IPS-15b (cell line): ENCODE measurements around the gene WDR27.
"Not testable (repeated sequence)": the region's sequence is repeated elsewhere in the genome, so short reads cannot be mapped to it uniquely, and the experiment has no call there.

Source experiments
- H3K27me3 ChIP-seq: one replicate; pipeline ENCODE4 v1.6.1; 2013; ENCODE audit warnings: low read length; ENCODE audit not compliant: control insufficient read depth, insufficient read depth
- H3K36me3 ChIP-seq: one replicate; pipeline ENCODE4 v1.6.1; 2013; ENCODE audit warnings: low read length; ENCODE audit not compliant: control insufficient read depth, insufficient read depth
- H3K4me1 ChIP-seq: one replicate; pipeline ENCODE4 v1.6.1; 2013; ENCODE audit warnings: mild to moderate bottlenecking, low read length; ENCODE audit not compliant: control insufficient read depth, insufficient read depth
- H3K4me3 ChIP-seq: one replicate; pipeline ENCODE4 v1.5.1; 2013; ENCODE audit warnings: low read depth, low read length
- H3K9ac ChIP-seq: one replicate; pipeline ENCODE4 v1.6.1; 2013; ENCODE audit warnings: low read depth, mild to moderate bottlenecking, low read length
- H3K9me3 ChIP-seq: one replicate; pipeline ENCODE4 v1.6.1; 2013; ENCODE audit warnings: mild to moderate bottlenecking, low read length; ENCODE audit not compliant: control insufficient read depth, insufficient read depth

Gene WDR27

DNA sequence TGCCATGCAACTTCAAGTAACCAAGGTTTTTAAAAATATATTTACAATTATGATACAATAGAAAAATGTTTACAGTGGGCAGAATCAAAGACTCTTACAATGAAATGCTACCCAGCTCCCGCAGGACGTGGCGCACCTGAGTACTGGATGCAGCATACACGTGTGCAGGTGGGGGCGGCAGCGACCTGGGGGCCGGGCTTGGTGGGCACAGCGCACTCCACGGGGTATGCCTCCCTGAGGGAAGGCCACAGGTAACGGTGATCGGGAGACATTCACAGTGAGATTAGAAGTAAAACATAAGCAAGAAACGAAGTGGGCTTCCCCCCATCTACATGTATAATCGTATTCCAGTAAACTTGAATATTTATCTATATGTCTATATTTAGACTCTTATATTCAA, 54.2 kb downstream of the WDR27 start:
- no peak overlapping the region for H3K4me3 ChIP-seq
- H3K9me3 ChIP-seq = no peaks in the 10 kb centered on the region
- H3K27me3 ChIP-seq = no peaks in the 10 kb centered on the region
- H3K4me1 ChIP-seq = no peaks in the 10 kb centered on the region
- peaks cover 13% of the 10 kb centered on the region for H3K36me3 ChIP-seq
- no peak overlapping the region for H3K9ac ChIP-seq

DNA sequence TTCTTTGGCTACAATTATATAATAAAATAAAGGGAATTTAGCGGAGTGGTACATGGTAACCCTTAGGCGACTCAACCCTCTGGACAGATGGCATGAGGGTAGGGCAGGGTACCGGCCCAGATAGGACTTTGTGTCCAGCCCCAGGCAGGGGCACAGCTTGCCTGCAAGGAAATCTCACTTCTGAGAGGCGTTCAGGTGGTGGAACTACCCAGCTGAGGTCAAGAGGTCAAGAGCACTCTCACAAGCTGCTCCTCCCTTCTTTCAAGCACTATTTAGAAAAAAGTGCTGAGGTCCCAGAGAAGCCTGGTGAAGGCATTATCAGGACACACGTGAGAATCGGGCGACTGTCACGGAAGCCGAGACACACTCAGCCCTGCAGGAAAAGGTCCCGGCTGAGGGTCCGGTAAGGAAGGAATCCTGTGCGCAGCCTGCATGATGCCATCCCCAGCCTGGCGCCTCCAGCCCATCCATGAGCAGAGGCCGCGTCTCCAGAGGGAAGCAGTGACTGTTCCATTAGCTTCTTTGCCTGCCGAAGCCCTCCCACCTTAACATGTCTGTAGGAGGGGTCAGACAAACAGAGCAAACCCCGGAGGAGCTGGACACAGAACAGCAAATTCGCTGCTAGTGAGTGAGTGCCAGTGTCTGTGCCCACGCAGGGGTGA, 54.8 kb downstream of the WDR27 start:
- Histone ChIP-seq H3K9me3 (no peaks in the 10 kb centered on the region), H3K9ac (no peak overlapping the region), H3K4me3 (no peak overlapping the region), H3K4me1 (no peaks in the 10 kb centered on the region), H3K36me3 (peaks cover 13% of the 10 kb centered on the region), H3K27me3 (no peaks in the 10 kb centered on the region)

DNA sequence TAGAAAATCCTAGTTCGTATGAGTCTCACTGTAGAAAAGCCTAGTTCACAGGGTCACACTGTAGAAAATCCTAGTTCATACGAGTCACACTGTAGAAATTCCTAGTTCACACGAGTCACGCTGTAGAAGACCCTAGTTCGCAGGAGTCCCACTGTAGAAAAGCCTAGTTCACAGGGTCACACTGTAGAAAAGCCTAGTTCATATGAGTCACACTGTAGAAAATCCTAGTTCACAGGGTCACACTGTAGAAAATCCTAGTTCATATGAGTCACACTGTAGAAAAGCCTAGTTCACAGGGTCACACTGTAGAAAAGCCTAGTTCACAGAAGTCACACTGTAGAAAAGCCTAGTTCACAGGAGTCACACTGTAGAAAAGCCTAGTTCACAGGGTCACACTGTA, 56.4 kb downstream of the WDR27 start:
- H3K4me1 ChIP-seq, H3K9ac ChIP-seq, H3K9me3 ChIP-seq, H3K27me3 ChIP-seq, H3K4me3 ChIP-seq: not testable (repeated sequence)
- peaks cover 11% of the 10 kb centered on the region for H3K36me3 ChIP-seq

GRCh38 chr6:169643521-169643920, 58.3 kb downstream of the WDR27 start:
- no peaks in the 10 kb centered on the region for H3K9me3 ChIP-seq

DNA sequence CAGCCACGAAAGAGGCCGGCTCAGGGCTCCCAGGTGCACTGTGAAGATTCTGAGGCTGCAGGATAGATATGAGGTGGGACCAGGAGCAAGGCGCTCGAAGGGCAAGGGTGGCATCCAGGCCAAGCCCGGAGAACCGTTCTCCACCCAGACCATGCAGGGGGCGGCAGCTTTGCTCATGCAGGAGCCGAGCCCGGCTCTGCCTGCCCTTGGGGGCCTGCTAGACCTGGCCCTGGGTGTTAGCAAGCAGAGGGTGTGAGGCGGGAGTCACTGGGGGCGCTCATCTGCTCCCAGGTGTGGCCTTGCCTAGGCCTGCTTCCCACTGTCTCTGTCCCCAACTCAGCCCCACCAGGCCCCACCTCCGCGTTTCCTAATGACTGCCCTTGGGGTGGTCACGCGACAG, 59.4 kb downstream of the WDR27 start:
- no peak overlapping the region for H3K9ac ChIP-seq
- H3K27me3 ChIP-seq = no peaks in the 10 kb centered on the region
- peaks cover 11% of the 10 kb centered on the region for H3K36me3 ChIP-seq
- H3K4me3 ChIP-seq = no peak overlapping the region
- H3K9me3 ChIP-seq = no peaks in the 10 kb centered on the region
- H3K4me1 ChIP-seq = no peaks in the 10 kb centered on the region

More at GRCh38 chr6:169643521-169643920, 58.3 kb downstream of the WDR27 start:
- Histone ChIP-seq H3K9ac (no peak overlapping the region), H3K27me3 (no peaks in the 10 kb centered on the region), H3K4me1 (no peaks in the 10 kb centered on the region), H3K36me3 (peaks cover 11% of the 10 kb centered on the region), H3K4me3 (no peak overlapping the region)

- Histone ChIP-seq H3K36me3 (peaks cover 15% of the 10 kb centered on the region), H3K9ac (no peak overlapping the region), H3K27me3 (no peaks in the 10 kb centered on the region), H3K9me3 (no peaks in the 10 kb centered on the region), H3K4me1 (no peaks in the 10 kb centered on the region), H3K4me3 (no peak overlapping the region)
These were observed 60.3 kb downstream of the WDR27 start for GRCh38 chr6:169641461-169642085.

- H3K4me1 ChIP-seq = no peaks in the 10 kb centered on the region
- peaks cover 11% of the 10 kb centered on the region for H3K36me3 ChIP-seq
- no peak overlapping the region for H3K4me3 ChIP-seq
- H3K9me3 ChIP-seq = no peaks in the 10 kb centered on the region
- H3K9ac ChIP-seq = no peak overlapping the region
- no peaks in the 10 kb centered on the region for H3K27me3 ChIP-seq
These were observed 60.8 kb downstream of the WDR27 start for GRCh38 chr6:169640983-169641382.

- no peaks in the 10 kb centered on the region for H3K27me3 ChIP-seq
These were observed 61.4 kb downstream of the WDR27 start for GRCh38 chr6:169640351-169640852.

DNA sequence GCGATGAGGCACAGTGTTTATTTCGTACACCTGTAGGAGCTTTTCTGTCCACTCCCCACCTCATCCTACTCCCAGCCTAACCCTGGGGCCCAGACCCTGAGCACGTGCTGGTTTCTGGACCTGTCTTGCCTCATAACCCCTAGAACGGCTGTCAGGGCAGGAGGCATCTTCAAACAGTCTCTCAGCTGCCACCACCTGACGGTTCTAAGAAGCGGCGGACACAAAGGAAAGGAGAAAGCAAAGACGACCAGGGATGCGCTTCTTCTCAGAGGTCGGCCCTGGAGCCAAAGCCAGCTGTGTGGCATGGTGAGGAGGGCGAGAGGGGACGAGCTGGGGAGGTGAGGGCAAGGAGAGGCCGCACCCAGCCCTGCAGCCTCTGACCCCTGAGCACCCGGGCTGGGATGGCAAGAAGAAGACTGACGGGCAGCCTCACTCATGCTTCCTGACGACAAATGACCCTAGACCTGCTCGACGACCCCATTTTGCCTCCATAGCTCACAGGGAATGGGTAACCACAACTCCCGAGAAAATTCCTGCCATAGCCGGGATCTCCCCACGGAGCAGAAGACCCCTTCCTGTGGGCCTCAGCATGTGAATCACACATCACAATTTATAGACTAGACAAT, 62.1 kb downstream of the WDR27 start:
- H3K4me1 ChIP-seq = no peaks in the 10 kb centered on the region

More at GRCh38 chr6:169640351-169640852, 61.4 kb downstream of the WDR27 start:
- Histone ChIP-seq H3K4me3 (no peak overlapping the region), H3K4me1 (no peaks in the 10 kb centered on the region), H3K9ac (no peak overlapping the region), H3K9me3 (no peaks in the 10 kb centered on the region), H3K36me3 (peaks cover 10% of the 10 kb centered on the region)

DNA sequence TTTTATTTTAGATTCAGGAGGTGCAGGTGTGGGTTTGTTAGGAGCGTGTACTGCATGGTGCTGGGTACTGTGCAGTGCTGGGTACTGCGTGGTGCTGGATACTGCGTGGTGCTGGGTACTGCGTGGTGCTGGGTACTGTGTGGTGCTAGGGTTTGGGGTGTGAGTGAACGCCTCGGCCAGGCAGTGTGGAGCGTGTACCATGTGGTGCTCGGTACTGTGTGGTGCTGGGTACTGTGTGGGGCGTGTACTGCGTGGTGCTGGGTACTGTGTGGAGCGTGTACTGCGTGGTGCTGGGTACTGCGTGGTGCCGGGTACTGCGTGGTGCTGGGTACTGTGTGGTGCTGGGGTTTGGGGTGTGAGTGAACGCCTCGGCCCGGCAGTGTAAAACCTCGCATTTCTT, 62.9 kb downstream of the WDR27 start:
- H3K9ac ChIP-seq = no peak overlapping the region
- H3K27me3 ChIP-seq = no peaks in the 10 kb centered on the region
- no peak overlapping the region for H3K4me3 ChIP-seq
- H3K36me3 ChIP-seq = peaks cover 13% of the 10 kb centered on the region
- H3K4me1 ChIP-seq = no peaks in the 10 kb centered on the region
- no peaks in the 10 kb centered on the region for H3K9me3 ChIP-seq

More for the DNA sequence above, 62.1 kb downstream of the WDR27 start:
- no peak overlapping the region for H3K4me3 ChIP-seq
- peaks cover 10% of the 10 kb centered on the region for H3K36me3 ChIP-seq
- no peaks in the 10 kb centered on the region for H3K9me3 ChIP-seq
- H3K27me3 ChIP-seq = no peaks in the 10 kb centered on the region
- H3K9ac ChIP-seq = no peak overlapping the region

- H3K9ac ChIP-seq = no peak overlapping the region
- H3K4me1 ChIP-seq = no peaks in the 10 kb centered on the region
- no peak overlapping the region for H3K4me3 ChIP-seq
- H3K9me3 ChIP-seq = no peaks in the 10 kb centered on the region
- H3K27me3 ChIP-seq = no peaks in the 10 kb centered on the region
- peaks cover 15% of the 10 kb centered on the region for H3K36me3 ChIP-seq
These were observed 63.4 kb downstream of the WDR27 start for GRCh38 chr6:169638388-169638787.

DNA sequence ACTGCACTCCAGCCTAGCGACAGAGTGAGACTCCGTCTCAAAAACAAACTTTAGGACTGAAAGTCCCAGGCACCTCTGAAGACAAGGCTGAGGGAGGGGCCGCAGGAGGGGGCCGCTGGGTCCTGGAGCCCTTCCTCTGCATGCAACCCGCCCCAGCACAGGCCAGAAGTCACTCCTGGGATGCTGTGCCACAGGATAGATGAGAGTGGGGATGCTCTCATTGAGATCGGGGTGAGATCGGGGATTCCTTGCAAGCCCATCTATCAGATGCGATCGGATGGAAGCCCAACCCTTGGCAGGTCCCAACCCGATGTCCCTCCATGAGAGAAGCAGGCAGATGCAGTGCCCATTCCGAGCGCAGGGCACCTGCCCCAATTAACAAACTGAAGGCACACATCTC, 66.5 kb downstream of the WDR27 start:
- peaks cover 17% of the 10 kb centered on the region for H3K36me3 ChIP-seq

More for the DNA sequence above, 66.5 kb downstream of the WDR27 start:
- no peak overlapping the region for H3K9ac ChIP-seq
- H3K27me3 ChIP-seq = no peaks in the 10 kb centered on the region
- H3K9me3 ChIP-seq = no peaks in the 10 kb centered on the region
- H3K4me3 ChIP-seq = no peak overlapping the region
- H3K4me1 ChIP-seq = no peaks in the 10 kb centered on the region
